Smooth muscle cell (in vitro differentiated cells): ENCODE results near the gene DNASE1L1. TPM values are rescaled to one million over a fixed set of nuclear protein-coding genes. Genes with fewer than 3 reads are reported as not detected.

Experiments
- DNase-seq: peaks from one replicate; lab custom pipeline; 2025; ENCODE audit not compliant: unreplicated experiment; lab: John Stamatoyannopoulos, UW
- H2AFZ ChIP-seq: fragments of 200-600 bp; sonication (generic); 2 replicates; pipeline ENCODE4 v1.6.0; 2016; ENCODE audit warnings: antibody characterized with exemption, low read depth, mild to moderate bottlenecking
- H3F3A ChIP-seq: fragments of 200-600 bp; sonication (generic); 2 replicates; pipeline ENCODE4 v1.6.0; 2017; ENCODE audit warnings: antibody characterized with exemption, low read depth
- H3K27ac ChIP-seq: fragments of 200-600 bp; sonication (generic); 2 replicates; pipeline ENCODE4 v1.5.1; 2016; ENCODE audit warnings: low read depth, mild to moderate bottlenecking
- H3K27me3 ChIP-seq: fragments of 200-600 bp; sonication (generic); 2 replicates; pipeline ENCODE4 v1.6.1; 2016; ENCODE audit warnings: low read depth, mild to moderate bottlenecking
- H3K36me3 ChIP-seq: fragments of 200-600 bp; sonication (generic); 2 replicates; pipeline ENCODE4 v1.5.1; 2016; ENCODE audit warnings: low read depth
- H3K4me1 ChIP-seq: fragments of 200-600 bp; sonication (generic); 2 replicates; pipeline ENCODE4 v1.5.1; 2016; ENCODE audit warnings: low read depth
- H3K4me2 ChIP-seq: fragments of 200-600 bp; sonication (generic); 2 replicates; pipeline ENCODE4 v1.6.0; 2016; ENCODE audit warnings: mild to moderate bottlenecking
- H3K4me3 ChIP-seq: fragments of 200-600 bp; sonication (generic); 2 replicates; pipeline ENCODE4 v1.5.1; 2016; ENCODE audit warnings: mild to moderate bottlenecking
- H3K79me2 ChIP-seq: fragments of 200-600 bp; sonication (generic); 2 replicates; pipeline ENCODE4 v1.6.0; 2016; ENCODE audit warnings: low read depth, mild to moderate bottlenecking
- H3K9ac ChIP-seq: fragments of 200-600 bp; sonication (generic); 2 replicates; pipeline ENCODE4 v1.6.0; 2016; ENCODE audit warnings: low read depth
- H3K9me3 ChIP-seq: fragments of 200-600 bp; sonication (generic); replicated peaks from 2 replicates; pipeline ENCODE4 v1.5.1; 2016; ENCODE audit warnings: low read depth
- H4K20me1 ChIP-seq: fragments of 200-600 bp; sonication (generic); 2 replicates; pipeline ENCODE4 v1.6.0; 2016; ENCODE audit warnings: low read depth
- CTCF ChIP-seq: fragments of 200-600 bp; sonication (generic); IDR thresholded peaks from 2 replicates; pipeline ENCODE4 v1.5.1; 2017; ENCODE audit warnings: borderline replicate concordance, mild to moderate bottlenecking, antibody characterized with exemption; ENCODE audit not compliant: insufficient read depth, poor library complexity, severe bottlenecking
- WGBS: methylation state at CpG from one replicate; pipeline ENCODE4 v1.1.7; 2016; ENCODE audit warnings: low lambda C conversion rate; 5-methylcytosine and 5-hydroxymethylcytosine counted together
- polyA plus RNA-seq: library from polyadenylated mRNA; unstranded; fragments of >200 nt; fragmentation: Nextera tagmentation; extraction: Ambion mirVana; gene quantifications from 2 replicates; pipeline ENCODE4 v1.2.1, GENCODE V29; 2016
- total RNA-seq: library from RNA; depleted of rRNA; stranded (reverse); fragments of >200 nt; gene quantifications from 2 replicates; pipeline ENCODE4 v1.2.3, GENCODE V29; 2014

The DNASE1L1 gene
- total and polyA plus RNA-seq, 2 experiments from 2014 or later = 30.0 to 40.4 TPM

- Histone ChIP-seq H3K4me3 (peak overlapping the region; percentile 76), H3K36me3 (no peaks in the 10 kb centered on the region), H3K9ac (no peak overlapping the region), H3K4me2 (peak overlapping the region; percentile 83), H3K27ac (peak overlapping the region; percentile 33), H2AFZ (no peak overlapping the region), H3K4me1 (no peaks in the 10 kb centered on the region), H3K79me2 (peaks cover 52% of the 10 kb centered on the region), H3K27me3 (no peaks in the 10 kb centered on the region), H3F3A (no peaks in the 10 kb centered on the region), H4K20me1 (peaks cover 27% of the 10 kb centered on the region), H3K9me3 (no peaks in the 10 kb centered on the region)
- 24% methylated on average over 5 of the region's 5 CpGs for WGBS
- no peak for TF ChIP-seq CTCF
- DNase-seq = no peak
These were observed 36.4 kb downstream of the DNASE1L1 start for GRCh38 chrX:154372612-154373022.

- Histone ChIP-seq H3K27ac (peak overlapping the region; percentile 35), H3K36me3 (no peaks in the 10 kb centered on the region), H3K4me3 (peak overlapping the region; percentile 76), H3K9ac (no peak overlapping the region), H3K4me1 (no peaks in the 10 kb centered on the region), H3K27me3 (no peaks in the 10 kb centered on the region), H4K20me1 (peaks cover 35% of the 10 kb centered on the region), H3K4me2 (peak overlapping the region; percentile 83), H3K9me3 (no peaks in the 10 kb centered on the region), H2AFZ (no peak overlapping the region), H3K79me2 (peaks cover 59% of the 10 kb centered on the region), H3F3A (peaks cover 4% of the 10 kb centered on the region)
- WGBS = 36% methylated on average over 29 of the region's 43 CpGs
- DNase-seq = no peak
- no peak for TF ChIP-seq CTCF
These were observed 37.2 kb downstream of the DNASE1L1 start for GRCh38 chrX:154371789-154372300.

- Histone ChIP-seq H2AFZ (no peak overlapping the region), H3K27me3 (no peaks in the 10 kb centered on the region), H3K27ac (peak overlapping the region; percentile 99), H3F3A (peaks cover 6% of the 10 kb centered on the region), H3K79me2 (peaks cover 66% of the 10 kb centered on the region), H3K4me2 (peak overlapping the region; percentile 83), H3K36me3 (no peaks in the 10 kb centered on the region), H3K9me3 (no peaks in the 10 kb centered on the region), H3K4me3 (peak overlapping the region; percentile 76), H3K9ac (peak overlapping the region; percentile 68), H4K20me1 (peaks cover 41% of the 10 kb centered on the region), H3K4me1 (no peaks in the 10 kb centered on the region)
- peak; percentile 69 for DNase-seq
- no peak for TF ChIP-seq CTCF
- WGBS = 32% methylated on average over 55 of the region's 77 CpGs
These were observed 37.9 kb downstream of the DNASE1L1 start for GRCh38 chrX:154371017-154371788.
